ENCODE measurements around the gene TATDN2. TPM values are rescaled to one million over a fixed set of nuclear protein-coding genes. Genes with fewer than 3 reads are reported as not detected.

The TATDN2 gene
- total and polyA plus RNA-seq, 4 donors = 16.6 to 55.4 (median 37.7) TPM

DNA sequence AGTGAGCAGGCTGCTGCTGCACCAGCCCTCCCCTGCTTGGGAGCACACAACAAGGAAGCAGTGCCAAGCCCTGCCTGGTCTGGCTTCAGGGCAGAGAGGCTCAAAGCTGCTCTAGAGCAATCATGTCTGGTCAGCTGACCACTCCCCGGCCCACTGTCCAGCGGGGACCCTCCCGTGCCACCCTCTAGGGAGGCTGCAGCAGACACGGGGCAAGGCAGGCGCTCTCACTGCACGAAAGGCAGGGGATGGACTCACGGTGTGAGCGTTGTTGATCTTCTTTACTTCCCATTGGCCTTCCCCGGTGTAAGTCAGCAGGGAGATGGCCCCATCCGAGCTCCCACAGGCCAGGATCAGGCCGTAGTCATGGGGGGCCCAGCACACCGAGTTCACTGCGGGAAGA, 63.5 kb downstream of the TATDN2 start:
- H3K9me3 ChIP-seq (ENCODE audit: control insufficient read depth, insufficient read depth, low read length) = no peaks in the 10 kb centered on the region
- H3K4me1 ChIP-seq (ENCODE audit: control insufficient read depth, insufficient read depth, low read length) = no peaks in the 10 kb centered on the region
- H3K27ac ChIP-seq (ENCODE audit: low read depth, low read length) = no peak overlapping the region
- no peaks in the 10 kb centered on the region for H3K27me3 ChIP-seq (ENCODE audit: control insufficient read depth, insufficient read depth, low read length)
- no peak overlapping the region for H3K4me3 ChIP-seq (ENCODE audit: low read depth, low read length)
- peaks cover 72% of the 10 kb centered on the region for H3K36me3 ChIP-seq (ENCODE audit: control insufficient read depth, insufficient read depth, low read length)
- DNase-seq (ENCODE audit: low read depth in 4 of 6, low spot score in 6 of 6) = no peak
- WGBS (ENCODE audit: insufficient coverage) = 89% methylated on average over 13 of the region's 13 CpGs

DNA sequence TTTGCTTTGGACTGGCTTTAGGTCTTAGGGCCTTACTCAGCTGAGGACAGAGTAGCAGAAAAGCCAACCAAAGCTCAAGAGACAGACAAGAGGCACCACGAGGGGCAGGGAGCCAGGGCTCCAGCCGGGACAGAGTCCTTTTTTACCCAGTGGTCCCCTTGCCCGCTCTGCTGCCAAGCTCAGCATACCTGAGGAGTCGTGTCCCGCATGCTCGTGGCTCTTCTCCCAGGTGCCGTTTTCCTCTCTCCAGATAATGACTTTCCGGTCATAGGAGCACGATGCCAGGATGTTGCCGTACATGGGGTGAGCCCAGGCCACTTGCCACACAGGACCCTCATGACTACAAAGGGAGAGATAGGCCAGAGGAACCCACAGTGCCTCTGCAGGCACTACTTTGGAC, 64.1 kb downstream of the TATDN2 start:
- Histone ChIP-seq H3K27ac (ENCODE audit: low read depth, low read length) (no peak overlapping the region), H3K4me1 (ENCODE audit: control insufficient read depth, insufficient read depth, low read length) (no peaks in the 10 kb centered on the region), H3K27me3 (ENCODE audit: control insufficient read depth, insufficient read depth, low read length) (no peaks in the 10 kb centered on the region), H3K4me3 (ENCODE audit: low read depth, low read length) (no peak overlapping the region), H3K36me3 (ENCODE audit: control insufficient read depth, insufficient read depth, low read length) (peaks cover 71% of the 10 kb centered on the region), H3K9me3 (ENCODE audit: control insufficient read depth, insufficient read depth, low read length) (no peaks in the 10 kb centered on the region)
- DNase-seq (ENCODE audit: low read depth in 4 of 6, low spot score in 6 of 6) = no peak
- WGBS (ENCODE audit: insufficient coverage) = 97% methylated on average over 10 of the region's 10 CpGs

DNA sequence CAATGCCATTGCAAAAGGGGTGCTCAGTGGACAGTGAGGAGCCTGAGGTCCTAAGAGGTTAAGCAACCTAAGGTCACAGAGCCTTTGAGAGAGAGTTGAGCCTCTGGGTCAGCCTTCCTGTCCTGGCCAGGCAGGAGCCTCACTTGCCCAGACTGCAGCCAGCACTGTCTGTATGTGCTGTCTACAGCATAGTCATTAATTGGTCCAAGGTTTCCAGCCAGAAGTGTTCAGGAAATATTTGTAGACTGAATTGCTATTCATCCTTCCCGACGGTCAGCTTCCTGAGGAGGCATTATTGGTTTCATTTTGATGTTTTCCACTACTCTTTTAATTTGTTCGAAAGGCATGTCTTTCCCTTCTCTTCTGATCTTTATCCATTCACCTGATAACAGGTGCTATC, 64.6 kb downstream of the TATDN2 start:
- Histone ChIP-seq H3K9me3 (ENCODE audit: control insufficient read depth, insufficient read depth, low read length) (no peaks in the 10 kb centered on the region), H3K36me3 (ENCODE audit: control insufficient read depth, insufficient read depth, low read length) (peaks cover 72% of the 10 kb centered on the region), H3K27ac (ENCODE audit: low read depth, low read length) (no peak overlapping the region), H3K4me3 (ENCODE audit: low read depth, low read length) (no peak overlapping the region), H3K4me1 (ENCODE audit: control insufficient read depth, insufficient read depth, low read length) (no peaks in the 10 kb centered on the region), H3K27me3 (ENCODE audit: control insufficient read depth, insufficient read depth, low read length) (no peaks in the 10 kb centered on the region)
- no CpG with 5 or more reads among the region's 3 CpGs for WGBS (ENCODE audit: insufficient coverage)
- DNase-seq (ENCODE audit: low read depth in 4 of 6, low spot score in 6 of 6) = no peak

DNA sequence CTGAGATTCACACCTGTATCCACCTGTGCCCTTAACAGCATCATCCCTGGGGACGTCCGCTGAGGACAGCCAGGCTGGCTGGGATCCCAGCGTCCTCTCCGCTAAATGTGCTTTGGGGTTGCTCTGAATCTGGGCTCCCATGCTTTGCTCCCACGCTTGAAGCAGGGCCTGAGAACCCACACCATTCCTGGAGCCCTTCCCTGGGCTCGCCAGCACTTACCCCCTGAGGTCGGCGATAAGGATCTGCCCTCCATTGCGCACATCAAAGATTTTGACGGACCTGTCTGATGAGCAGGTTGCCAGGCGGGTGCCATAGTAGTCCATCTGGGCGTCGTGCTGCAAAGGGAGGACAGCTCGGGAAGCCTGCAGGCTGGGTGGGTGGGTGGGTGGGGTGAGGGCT, 66.8 kb downstream of the TATDN2 start:
- no peaks in the 10 kb centered on the region for H3K27me3 ChIP-seq (ENCODE audit: control insufficient read depth, insufficient read depth, low read length)
- peaks cover 6% of the 10 kb centered on the region for H3K4me1 ChIP-seq (ENCODE audit: control insufficient read depth, insufficient read depth, low read length)
- H3K27ac ChIP-seq (ENCODE audit: low read depth, low read length) = no peak overlapping the region
- H3K9me3 ChIP-seq (ENCODE audit: control insufficient read depth, insufficient read depth, low read length) = no peaks in the 10 kb centered on the region
- H3K36me3 ChIP-seq (ENCODE audit: control insufficient read depth, insufficient read depth, low read length) = peaks cover 71% of the 10 kb centered on the region
- 98% methylated on average over 10 of the region's 14 CpGs for WGBS (ENCODE audit: insufficient coverage)
- no peak for DNase-seq (ENCODE audit: low read depth in 4 of 6, low spot score in 6 of 6)
- H3K4me3 ChIP-seq (ENCODE audit: low read depth, low read length) = no peak overlapping the region

DNA sequence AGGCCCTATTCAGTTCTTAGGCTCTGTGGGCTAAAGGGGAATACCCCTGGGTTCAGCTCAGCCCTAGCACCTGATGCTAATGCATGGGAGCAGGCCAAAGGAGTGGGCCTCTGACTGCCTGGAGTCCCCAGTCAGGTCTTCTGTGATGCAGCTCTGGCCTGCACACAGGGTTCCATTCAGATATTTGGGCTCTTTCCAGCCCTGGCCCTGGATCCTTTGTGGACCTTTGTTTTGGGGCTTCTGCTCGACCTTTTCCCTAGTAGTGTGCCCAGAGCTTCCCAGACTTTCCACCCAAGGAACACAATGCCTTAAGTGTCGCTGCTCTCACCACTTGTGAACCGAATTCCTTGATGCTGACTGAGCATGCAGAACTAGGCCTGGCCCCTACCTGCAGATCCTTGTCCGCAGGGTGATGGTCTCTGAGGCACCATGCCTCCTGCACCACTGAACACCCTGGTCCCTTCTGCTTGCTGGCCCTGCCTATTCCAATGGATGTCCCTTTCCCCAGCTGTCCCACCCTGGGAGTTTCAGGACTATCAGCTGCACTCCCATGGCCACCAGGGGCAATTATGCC, 67.6 kb downstream of the TATDN2 start:
- WGBS (ENCODE audit: insufficient coverage) = 69% methylated on average over 4 of the region's 4 CpGs
- H3K27ac ChIP-seq (ENCODE audit: low read depth, low read length) = no peak overlapping the region
- H3K4me3 ChIP-seq (ENCODE audit: low read depth, low read length) = no peak overlapping the region
- no peaks in the 10 kb centered on the region for H3K9me3 ChIP-seq (ENCODE audit: control insufficient read depth, insufficient read depth, low read length)
- H3K36me3 ChIP-seq (ENCODE audit: control insufficient read depth, insufficient read depth, low read length) = peaks cover 67% of the 10 kb centered on the region
- no peaks in the 10 kb centered on the region for H3K27me3 ChIP-seq (ENCODE audit: control insufficient read depth, insufficient read depth, low read length)
- DNase-seq (ENCODE audit: low read depth in 4 of 6, low spot score in 6 of 6) = no peak
- H3K4me1 ChIP-seq (ENCODE audit: control insufficient read depth, insufficient read depth, low read length) = peaks cover 9% of the 10 kb centered on the region

DNA sequence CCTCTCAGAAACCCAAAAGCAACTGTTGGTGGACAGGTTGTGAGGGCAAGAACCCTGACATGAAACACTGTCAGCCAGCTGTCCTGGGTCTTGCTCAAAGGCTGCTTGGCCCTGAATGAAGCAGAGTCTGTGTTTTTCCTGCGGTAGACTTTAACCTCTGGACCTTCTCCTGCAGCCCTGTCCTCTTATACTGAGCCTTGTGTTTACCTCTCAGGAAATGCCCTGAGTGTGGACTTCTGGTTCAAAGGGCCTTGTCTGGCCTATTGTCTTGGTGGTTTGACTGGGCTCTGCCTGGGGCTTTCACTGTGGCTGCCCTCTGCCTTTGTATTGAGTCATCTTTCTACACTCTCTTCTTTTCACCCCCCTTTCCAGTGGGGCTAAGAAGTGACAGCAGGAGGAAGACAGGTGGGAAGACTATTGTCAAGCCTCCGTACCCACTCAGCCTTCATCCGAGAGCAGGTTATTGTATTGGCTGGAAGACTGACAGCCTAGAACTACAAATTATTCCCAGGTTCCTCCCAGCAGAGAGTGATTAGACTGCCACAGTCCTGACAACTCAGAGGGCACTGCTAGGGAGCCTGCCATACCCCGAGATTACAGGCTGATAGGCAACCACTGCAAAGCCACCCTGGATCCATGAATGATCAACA, 69.2 kb downstream of the TATDN2 start:
- H3K4me1 ChIP-seq (ENCODE audit: control insufficient read depth, insufficient read depth, low read length) = peaks cover 19% of the 10 kb centered on the region
- H3K9me3 ChIP-seq (ENCODE audit: control insufficient read depth, insufficient read depth, low read length) = no peaks in the 10 kb centered on the region
- H3K27me3 ChIP-seq (ENCODE audit: control insufficient read depth, insufficient read depth, low read length) = no peaks in the 10 kb centered on the region
- no peak overlapping the region for H3K4me3 ChIP-seq (ENCODE audit: low read depth, low read length)
- H3K27ac ChIP-seq (ENCODE audit: low read depth, low read length) = no peak overlapping the region
- WGBS (ENCODE audit: insufficient coverage) = 87% methylated on average over 3 of the region's 4 CpGs
- no peak for DNase-seq (ENCODE audit: low read depth in 4 of 6, low spot score in 6 of 6)
- H3K36me3 ChIP-seq (ENCODE audit: control insufficient read depth, insufficient read depth, low read length) = peaks cover 53% of the 10 kb centered on the region

DNA sequence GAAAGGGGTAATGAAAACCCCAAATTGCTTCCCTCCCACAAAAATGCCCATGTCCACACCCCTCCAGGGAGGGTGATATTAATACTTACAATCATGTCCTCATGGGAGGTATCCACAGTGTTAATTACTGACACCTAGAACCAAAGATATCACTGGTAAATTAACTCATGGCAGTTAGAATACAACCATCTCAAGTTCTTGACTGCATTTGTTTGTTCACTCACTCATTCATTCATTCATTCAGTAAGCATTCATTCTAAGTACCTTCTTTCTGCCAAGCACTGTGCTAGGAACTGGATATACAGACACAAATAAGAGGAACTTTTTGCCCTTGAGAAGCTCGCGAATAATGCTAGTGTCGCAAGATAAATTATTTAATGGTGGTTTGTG, 69.7 kb downstream of the TATDN2 start:
- H3K9me3 ChIP-seq (ENCODE audit: control insufficient read depth, insufficient read depth, low read length) = no peaks in the 10 kb centered on the region
- WGBS (ENCODE audit: insufficient coverage) = 93% methylated on average over 3 of the region's 3 CpGs

DNA sequence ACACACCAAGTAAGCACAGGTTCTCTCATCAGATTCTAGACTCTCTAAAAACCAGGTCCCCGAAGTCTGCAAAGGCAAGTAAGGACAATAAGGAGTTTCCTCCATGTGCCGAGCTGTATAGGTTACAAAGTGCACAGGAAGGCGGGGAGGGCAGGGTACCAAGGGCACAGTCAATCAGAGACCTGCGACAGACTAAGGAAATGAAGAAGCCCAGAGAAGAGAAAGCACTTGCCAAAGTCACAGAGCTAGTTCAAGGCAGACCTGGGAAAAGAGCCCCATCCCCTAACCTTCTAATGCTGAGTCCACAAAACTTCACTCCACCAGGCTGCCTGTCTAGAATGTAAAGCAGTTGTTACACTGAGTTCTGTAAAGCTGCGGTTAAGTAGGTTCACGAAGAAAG, 71.0 kb downstream of the TATDN2 start:
- Histone ChIP-seq H3K4me3 (ENCODE audit: low read depth, low read length) (no peak overlapping the region), H3K27ac (ENCODE audit: low read depth, low read length) (no peak overlapping the region)
- 76% methylated on average over 3 of the region's 6 CpGs for WGBS (ENCODE audit: insufficient coverage)

More for the DNA sequence above, 69.7 kb downstream of the TATDN2 start:
- Histone ChIP-seq H3K4me3 (ENCODE audit: low read depth, low read length) (no peak overlapping the region), H3K4me1 (ENCODE audit: control insufficient read depth, insufficient read depth, low read length) (peaks cover 19% of the 10 kb centered on the region), H3K27me3 (ENCODE audit: control insufficient read depth, insufficient read depth, low read length) (no peaks in the 10 kb centered on the region), H3K36me3 (ENCODE audit: control insufficient read depth, insufficient read depth, low read length) (peaks cover 48% of the 10 kb centered on the region), H3K27ac (ENCODE audit: low read depth, low read length) (no peak overlapping the region)
- DNase-seq (ENCODE audit: low read depth in 4 of 6, low spot score in 6 of 6) = no peak

DNA sequence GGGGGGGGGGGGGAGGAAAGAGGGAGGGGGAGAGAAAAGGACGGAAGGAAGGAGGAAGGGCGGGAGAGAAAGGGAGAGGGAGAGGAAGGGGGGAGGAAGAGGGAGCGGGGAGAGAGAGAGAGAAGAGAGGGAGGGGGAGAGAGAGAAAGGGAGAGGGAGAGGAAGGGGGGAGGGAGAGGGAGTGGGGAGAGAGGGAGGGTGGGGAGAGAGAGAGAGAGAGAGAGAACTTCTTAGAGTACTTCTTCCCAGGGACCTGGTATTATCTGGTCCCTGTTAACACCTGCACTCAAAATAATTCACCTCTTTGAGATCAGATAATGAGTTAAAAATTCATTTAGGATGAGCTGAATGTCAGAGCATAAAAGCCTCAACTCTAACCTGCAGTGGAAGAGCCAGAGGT, 71.5 kb downstream of the TATDN2 start:
- no peak for DNase-seq (ENCODE audit: low read depth in 4 of 6, low spot score in 6 of 6)
- 5% methylated on average over 2 of the region's 3 CpGs for WGBS (ENCODE audit: insufficient coverage)
- Histone ChIP-seq H3K9me3 (ENCODE audit: control insufficient read depth, insufficient read depth, low read length) (no peaks in the 10 kb centered on the region), H3K36me3 (ENCODE audit: control insufficient read depth, insufficient read depth, low read length) (peaks cover 36% of the 10 kb centered on the region), H3K4me3 (ENCODE audit: low read depth, low read length) (peak overlapping the region; percentile 100), H3K27ac (ENCODE audit: low read depth, low read length) (no peak overlapping the region), H3K4me1 (ENCODE audit: control insufficient read depth, insufficient read depth, low read length) (peaks cover 19% of the 10 kb centered on the region), H3K27me3 (ENCODE audit: control insufficient read depth, insufficient read depth, low read length) (no peaks in the 10 kb centered on the region)

More for the DNA sequence above, 71.0 kb downstream of the TATDN2 start:
- Histone ChIP-seq H3K4me1 (ENCODE audit: control insufficient read depth, insufficient read depth, low read length) (peaks cover 19% of the 10 kb centered on the region), H3K27me3 (ENCODE audit: control insufficient read depth, insufficient read depth, low read length) (no peaks in the 10 kb centered on the region), H3K36me3 (ENCODE audit: control insufficient read depth, insufficient read depth, low read length) (peaks cover 39% of the 10 kb centered on the region), H3K9me3 (ENCODE audit: control insufficient read depth, insufficient read depth, low read length) (no peaks in the 10 kb centered on the region)
- no peak for DNase-seq (ENCODE audit: low read depth in 4 of 6, low spot score in 6 of 6)

DNA sequence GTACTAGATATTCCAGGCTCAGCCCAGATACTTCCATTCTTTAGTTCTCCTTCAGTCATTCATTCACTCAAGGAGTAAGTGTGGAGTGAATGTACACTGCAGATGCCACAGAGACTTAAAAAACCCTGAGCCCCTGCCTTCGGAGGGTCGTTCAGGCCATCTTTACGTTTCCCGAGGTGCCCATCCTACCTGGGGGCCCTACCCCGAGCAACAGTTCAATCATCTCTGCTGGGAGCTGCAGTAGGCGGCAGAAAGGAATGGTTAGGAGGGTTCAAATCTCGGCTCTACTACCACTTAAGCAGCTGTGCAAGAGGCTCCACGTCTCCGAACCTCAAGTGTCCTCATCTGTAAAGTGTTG, 72.0 kb downstream of the TATDN2 start:
- no peaks in the 10 kb centered on the region for H3K27me3 ChIP-seq (ENCODE audit: control insufficient read depth, insufficient read depth, low read length)
- H3K9me3 ChIP-seq (ENCODE audit: control insufficient read depth, insufficient read depth, low read length) = no peaks in the 10 kb centered on the region
- peak overlapping the region; percentile 100 for H3K4me3 ChIP-seq (ENCODE audit: low read depth, low read length)
- H3K4me1 ChIP-seq (ENCODE audit: control insufficient read depth, insufficient read depth, low read length) = peaks cover 19% of the 10 kb centered on the region
- H3K27ac ChIP-seq (ENCODE audit: low read depth, low read length) = peak overlapping the region; percentile 73
- peaks cover 31% of the 10 kb centered on the region for H3K36me3 ChIP-seq (ENCODE audit: control insufficient read depth, insufficient read depth, low read length)
- DNase-seq (ENCODE audit: low read depth in 4 of 6, low spot score in 6 of 6) = no peak
- 0% methylated on average over 8 of the region's 9 CpGs for WGBS (ENCODE audit: insufficient coverage)
